SK-N-DZ (cell line): Measurements from ENCODE around the gene CSAD.
"Not testable (repeated sequence)": the region's sequence is repeated elsewhere in the genome, so short reads cannot be mapped to it uniquely, and the experiment has no call there.

Experiments
- DNase-seq: peaks from one replicate; pipeline ENCODE4 v3.0.0-alpha.2; 2015; ENCODE audit warnings: low spot score

Gene CSAD

DNA sequence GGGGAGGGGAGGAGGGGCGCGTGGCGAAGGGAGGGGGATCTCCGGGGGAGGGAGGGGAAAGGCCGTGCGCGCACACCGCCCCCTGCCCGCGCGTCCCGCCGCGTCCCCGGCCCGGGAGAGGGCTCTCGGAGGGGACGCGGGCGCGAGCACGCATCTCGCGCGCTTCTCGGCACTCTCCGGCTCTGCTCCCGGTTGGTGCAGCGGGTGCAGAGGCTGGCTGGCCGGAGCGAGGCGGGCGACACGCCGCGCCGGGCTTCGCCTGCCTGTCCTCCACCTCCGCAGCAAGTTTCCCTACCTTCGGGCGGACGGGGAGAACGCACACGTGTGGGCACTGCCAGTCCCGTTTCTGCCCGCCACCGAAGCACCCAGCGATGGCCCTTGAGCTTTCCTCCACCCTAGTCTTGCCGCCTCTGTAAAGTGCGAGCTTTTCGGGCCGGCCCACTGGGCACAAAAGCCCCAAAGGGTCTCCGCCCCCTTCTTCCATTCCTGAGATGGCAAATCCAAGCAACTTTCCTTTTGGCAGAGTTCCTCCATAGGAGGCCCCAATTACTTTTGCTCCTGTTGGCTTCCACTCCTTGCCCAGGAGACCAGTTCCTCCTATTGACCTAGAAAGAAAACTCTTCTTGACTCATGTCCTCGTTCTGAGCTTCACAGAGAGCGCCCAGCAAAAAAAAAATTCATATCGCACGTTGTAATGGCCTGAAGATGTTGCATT is 363 bp upstream of the CSAD start:
- DNase-seq: peak; percentile 83

DNA sequence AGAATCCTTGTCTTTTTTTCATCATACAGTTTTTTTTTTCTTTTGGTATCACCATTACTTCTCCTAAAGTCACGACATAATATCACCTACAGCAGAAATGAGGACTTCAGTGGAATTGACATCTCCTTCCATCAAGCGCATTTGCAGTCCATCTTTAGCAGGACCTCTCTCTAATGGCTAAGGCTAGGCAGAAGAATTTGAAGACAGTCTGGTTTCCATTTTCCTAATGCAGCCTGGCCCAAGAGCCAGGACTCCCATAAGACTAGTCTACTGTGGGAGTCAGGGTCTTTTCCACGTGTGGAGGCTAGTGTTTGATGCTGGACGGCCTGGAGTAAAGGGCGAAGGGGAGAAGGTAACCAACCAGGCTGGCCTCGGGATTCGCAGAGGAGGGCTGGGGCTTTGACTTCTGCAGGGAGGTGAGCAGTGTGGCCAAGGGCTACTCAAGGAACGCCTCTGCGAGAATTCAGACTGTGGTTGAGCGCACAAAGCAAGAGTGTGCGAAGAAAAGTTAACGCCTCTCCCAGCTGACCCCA is 972 bp downstream of the CSAD start:
- no peak for DNase-seq

DNA sequence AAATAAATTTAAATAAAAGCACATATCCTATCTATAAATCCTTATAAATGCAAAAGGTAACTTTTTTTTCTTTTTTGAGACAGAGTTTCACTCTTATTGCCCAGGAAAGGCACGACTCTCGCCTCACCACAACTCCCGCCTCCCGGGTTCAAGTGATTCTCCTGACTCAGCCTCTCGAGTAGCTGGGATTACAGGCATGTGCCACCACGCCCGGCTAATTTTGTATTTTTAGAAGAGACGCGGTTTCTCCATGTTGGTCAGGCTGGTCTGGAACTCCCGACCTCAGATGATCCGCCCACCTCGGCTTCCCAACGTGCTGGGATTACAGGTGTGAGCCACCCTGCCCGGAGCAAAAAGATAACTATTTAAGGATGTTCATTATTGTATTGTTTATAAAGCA is 1.9 kb downstream of the CSAD start:
- DNase-seq: not testable (repeated sequence)

DNA sequence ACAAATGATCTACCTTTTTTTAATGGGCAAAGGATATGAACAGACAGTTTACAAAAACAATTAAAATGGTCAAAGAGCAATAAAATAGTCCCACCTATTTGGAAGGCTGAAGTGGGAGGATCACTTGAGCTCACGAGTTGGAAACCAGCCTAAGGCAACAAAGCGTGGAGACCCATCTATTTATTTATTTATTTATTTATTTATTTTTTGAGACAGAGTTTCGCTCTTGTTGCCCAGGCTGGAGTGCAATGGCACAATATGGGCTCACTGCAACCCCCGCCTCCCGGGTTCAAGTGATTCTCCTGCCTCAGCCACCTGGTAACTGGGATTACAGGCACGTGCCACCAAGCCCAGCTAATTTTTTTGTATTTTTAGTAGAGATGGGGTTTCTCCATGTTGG is 3.3 kb downstream of the CSAD start:
- not testable (repeated sequence) for DNase-seq

DNA sequence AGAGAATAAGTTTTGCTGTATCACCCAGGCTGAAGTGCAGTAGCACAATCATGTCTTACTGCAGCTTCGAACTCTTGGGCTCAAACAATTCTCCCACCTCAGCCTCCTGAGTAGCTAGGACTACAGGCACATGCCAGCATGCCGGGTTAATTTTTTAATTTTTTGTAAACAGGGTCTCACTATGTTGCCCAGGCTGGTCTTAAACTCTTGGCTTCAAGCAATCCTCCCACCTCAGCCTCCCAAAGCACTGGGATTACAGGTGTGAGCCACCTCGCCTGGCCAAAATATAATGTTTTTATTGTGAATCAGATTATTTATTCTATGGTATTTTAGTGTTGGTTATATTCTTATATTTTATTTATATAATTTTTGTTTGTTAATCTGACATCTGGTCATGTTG is 4.0 kb downstream of the CSAD start:
- no peak for DNase-seq

DNA sequence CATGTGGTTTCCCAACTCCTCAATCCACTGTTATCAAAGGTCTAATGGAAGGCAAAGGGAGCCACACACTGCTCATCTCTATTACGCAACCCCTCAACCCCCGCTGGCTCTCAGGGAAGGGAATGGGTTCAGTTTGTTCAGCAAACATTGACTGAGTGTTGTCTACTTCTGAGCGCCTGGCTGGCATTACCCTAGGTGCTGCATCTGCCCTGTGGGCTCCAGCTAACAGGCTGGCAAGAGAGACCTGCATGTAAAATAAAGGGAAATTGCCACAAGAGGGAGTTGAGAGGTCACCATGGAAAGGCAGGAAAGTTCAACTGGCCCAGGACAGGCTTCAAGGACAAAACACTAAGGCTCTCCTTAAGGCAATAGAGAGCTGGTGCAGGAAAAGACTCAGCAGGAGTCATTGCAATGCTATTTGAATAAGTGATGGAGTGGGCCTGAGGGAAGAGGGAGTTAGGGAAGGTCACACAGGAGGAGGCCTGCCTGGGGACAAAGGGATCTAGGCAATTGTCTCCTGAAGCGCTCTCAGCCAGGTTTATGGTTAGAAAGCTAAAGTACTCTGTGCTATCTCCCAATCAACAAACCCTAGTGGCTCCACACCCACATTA is 5.7 kb downstream of the CSAD start:
- no peak for DNase-seq

DNA sequence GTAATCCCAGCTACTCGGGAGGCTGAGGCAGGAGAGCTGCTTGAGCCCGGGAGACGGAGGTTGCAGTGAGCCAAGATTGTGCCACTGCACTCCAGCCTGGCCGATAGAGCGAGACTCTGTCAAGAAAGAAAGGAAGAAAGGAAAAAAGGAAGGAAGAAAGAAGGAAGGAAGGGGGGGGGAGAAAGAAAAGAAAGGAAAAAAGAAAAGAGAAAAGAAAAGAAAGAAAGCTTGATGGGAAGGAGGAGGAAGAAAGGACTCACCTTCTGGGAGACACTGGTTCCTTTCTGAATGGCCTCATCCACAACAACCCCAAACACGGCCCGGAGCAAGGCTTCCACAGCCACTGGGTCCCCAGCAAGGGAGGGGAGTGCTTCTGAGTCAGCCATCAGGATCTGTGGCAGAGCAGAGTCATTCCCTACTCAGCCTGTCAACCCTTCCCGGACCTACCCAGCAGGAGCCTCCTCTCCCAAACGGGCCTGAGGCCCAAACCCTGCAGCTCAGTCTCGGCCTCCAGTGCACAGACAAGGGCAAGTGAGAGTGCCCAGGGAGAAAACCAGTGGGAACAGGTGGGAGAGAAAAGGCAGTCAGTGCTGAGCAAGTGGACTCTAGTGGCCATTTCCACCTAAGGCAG is 7.5 kb downstream of the CSAD start:
- no peak for DNase-seq

DNA sequence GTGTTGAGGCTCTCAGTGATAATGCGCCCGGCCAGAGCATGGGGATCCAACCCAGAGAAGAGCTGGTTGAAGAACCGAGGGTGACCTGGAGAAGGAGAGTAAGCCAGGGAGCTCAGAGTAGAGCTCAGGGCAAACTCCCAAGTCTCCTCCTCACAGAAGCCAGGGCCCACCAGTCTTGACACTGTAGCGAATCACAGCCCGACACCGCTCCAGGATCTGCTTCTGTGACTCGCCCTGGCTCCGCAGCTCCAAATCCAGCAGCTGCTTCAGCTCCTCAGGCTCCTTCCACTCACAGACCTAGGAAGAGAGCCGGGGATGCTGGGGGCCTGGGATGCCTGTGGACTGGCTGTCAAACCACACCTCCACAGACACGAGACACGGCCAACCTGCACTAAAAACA is 8.4 kb downstream of the CSAD start:
- DNase-seq: no peak

DNA sequence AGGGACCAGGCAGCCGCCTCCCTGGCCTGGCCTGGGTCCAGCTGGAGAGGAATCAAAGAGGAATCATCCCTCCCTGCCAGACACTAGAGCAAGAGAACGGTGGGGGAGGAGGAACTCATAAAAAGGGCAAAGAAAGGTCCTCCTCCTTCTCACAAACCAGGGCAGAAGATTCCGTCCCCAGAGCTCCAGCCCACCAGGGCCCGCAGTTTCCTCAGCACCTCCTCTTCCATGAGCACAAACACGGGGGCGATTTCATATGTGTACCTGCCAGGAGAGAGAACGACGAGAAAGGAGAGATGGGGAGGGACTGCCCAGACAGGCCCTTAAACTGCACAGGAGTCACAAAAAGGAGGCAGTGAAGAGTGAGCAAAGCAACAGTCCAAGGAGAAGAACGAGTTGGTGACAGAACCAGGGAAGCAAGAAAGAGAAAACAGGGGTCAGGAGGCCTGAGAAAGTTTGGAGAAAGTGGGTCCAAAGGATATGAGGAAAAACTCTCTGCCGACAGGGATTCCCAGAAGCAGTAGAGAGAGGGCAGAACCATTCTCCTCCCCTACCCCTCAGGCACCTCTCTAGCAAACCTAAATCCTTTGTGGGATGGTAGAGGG is 8.9 kb downstream of the CSAD start:
- DNase-seq: no peak

DNA sequence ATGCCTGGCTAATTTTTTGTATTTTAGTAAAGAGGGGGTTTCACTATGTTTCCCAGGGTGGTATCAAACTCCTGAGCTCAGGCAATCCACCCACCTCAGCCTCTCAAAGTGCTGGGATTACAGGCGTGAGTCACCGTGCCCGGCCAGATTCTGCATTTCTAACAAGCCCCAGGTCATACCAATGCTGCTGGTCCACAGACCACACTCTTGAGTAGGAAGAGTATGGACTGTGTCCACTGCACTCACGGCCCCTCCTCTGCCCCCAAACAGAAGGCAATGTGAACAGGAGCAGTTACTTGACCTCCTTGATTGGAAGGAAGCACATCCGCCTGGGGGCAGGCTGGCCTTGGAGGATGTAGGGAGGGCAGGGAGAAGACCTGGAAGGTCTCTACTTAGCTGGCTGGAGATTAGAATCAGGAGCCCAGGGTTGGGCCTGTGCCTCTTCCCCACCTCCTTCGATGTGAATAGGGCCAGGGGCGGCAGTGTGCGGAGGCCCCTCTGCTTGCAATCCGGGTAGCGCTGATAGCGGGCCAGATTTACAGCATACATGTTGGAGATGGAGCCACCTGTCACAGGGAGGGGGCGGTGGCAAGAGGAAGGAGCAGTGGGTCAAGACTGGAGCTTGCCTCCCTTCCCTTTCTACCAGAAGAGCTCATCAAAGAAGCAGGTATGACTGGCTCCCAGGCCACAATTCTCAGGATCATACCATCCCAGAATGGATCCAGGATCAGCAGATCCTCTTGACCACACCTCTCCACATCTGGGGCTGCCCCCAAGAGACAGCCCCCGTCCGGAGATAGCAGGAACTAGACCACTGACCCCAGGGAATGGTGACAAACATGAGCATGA is 9.6 kb downstream of the CSAD start:
- DNase-seq: peak; percentile 37

DNA sequence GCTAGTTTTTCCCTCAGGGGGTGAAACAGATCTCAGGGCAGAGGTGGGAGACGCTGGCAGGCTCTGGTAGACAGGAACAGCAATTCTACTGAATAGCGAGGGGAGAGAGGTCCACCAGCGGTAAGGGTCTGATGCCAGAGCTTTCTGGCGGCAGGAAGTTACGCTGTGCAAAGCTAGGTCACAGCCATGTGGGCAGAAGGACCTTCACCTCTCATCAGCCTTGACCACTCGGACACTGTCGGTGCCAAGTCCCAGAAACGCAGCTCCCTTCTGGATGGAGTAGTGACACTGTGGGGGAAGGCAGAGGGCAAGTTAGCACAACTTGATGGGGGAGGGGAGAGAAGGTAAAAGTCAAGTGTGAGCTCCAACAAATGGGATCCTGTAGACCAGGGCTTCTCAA is 10.5 kb downstream of the CSAD start:
- no peak for DNase-seq

DNA sequence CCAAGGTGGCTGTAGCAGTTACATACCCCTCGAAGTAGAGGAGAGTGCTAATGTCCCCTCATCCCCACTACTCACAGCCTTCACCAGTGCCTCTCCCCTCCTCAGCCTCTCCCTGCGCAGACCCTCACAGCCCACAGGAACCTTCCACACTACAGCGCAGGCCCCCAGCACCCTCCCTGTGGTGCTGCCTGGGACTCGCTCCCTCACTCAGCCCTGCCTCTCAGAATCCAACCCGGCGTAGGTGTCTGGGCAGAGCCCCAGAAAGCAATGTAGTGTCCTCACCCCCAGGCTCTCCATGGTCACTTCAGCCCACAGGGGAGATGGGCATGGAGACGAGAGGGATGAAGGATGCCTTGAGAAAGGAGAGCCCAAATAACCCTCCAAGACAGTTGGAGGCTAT is 11.1 kb downstream of the CSAD start:
- DNase-seq: no peak

DNA sequence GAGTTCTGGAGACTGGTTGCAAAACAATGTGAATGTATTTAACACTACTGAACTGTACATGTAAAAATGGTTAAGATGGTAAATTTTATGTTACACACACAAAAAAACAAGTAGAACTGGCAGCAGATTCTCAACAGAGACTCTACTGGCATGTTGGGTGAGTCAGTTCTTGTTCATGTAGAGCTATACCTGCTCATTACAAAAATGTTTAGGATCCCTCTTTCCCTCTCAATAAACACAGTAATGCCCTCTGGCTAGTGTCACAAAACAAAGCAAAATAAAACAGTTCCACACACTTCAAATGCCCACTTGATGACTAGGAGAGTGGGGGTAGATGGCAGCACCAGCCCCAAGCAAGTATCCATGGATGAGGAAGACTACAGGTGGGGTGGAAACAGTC is 13.9 kb downstream of the CSAD start:
- DNase-seq: no peak

DNA sequence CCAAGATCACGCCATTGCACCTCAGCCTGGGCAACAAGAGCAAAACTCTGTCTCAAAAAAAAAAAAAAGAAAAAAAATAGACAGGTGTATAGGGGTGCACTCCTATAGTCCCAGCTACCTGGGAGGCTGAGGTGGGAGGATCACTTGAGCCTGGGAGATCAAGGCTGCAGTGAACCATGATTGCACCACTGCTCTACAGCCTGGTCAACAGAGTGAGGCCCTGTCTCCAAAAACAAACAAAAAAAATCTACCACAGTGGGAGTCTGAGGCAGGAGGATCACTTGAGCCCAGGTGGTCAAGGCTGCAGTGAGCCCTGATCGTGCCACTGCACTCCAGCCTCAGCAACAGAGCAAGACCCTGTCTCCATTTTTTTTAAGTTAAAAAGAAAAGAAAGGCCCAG is 17.7 kb downstream of the CSAD start:
- not testable (repeated sequence) for DNase-seq

DNA sequence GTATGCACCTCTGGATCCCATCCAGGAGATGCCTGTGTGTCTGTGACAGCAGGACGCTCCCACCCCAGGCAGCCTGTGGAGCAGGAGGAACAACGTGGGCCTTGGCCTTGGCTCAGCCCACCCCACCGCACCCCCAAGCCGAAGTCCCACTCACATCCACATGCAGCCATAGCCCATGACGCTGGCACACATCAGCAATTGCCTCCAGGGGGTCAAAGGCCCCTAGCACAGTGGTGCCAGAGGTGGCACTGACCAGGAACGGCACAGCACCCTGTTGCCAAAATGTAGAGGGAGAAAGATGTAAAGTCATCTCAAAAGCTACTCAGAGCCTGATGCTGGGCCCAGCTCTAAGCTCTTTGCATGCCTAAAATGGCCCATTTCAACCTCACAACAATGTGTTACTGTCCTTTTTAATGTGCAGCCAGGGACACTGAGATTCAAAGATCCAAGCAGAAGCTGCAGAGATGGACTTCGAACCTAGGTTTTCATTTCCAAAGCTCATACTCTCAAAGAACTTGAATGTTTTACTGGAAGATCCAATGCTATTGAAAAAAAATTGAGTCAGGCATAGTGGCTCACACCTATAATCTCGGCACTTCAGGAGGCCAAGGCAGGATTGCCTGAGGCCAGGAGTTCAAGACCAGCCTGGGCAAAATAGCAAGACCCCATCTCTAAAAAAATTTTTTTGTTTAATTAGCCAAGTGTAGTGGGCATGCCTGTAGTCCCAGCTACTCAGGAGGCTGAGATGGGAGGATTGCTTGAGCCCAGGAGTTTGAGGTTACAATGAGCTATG is 19.4 kb downstream of the CSAD start:
- no peak for DNase-seq

DNA sequence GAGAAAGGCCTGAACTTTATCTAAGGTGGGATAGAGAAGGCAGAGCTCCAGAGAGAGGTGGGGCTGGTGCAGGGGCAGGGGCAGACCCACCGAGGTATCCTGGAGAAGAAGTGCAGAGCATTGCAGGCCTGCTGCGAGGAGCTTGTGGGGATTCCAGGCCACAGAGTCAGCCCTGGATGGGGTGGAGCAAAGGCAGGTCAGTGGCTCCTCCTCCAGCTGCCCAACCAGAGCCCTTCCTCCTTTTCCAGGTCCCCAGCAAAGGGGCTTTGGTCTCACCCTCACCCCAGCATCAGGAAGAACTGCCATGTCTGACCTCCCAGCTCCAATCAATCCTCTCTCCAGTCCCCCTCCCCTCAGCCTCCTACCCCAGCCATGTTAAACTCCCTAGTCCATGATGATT is 20.1 kb downstream of the CSAD start:
- DNase-seq: no peak

DNA sequence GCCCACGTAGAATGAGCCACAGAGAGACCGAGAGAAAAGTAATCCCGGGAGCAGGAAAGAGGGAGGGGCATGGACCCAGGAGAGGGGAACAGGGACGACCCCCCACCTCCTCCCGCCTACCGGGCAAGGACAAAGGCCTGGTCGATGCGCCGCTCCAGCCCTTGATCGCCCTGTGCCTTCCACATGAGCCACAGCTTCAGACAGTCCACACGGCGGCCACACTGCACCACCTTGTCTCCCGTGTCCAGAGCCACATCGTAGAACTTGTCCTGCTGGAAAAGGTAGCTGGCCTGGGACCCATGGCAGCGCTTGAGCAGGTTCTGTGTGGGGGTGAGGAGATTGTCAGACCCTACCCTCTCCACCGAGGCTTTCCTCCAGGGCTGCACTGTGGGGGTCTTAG is 20.7 kb downstream of the CSAD start:
- DNase-seq: no peak

DNA sequence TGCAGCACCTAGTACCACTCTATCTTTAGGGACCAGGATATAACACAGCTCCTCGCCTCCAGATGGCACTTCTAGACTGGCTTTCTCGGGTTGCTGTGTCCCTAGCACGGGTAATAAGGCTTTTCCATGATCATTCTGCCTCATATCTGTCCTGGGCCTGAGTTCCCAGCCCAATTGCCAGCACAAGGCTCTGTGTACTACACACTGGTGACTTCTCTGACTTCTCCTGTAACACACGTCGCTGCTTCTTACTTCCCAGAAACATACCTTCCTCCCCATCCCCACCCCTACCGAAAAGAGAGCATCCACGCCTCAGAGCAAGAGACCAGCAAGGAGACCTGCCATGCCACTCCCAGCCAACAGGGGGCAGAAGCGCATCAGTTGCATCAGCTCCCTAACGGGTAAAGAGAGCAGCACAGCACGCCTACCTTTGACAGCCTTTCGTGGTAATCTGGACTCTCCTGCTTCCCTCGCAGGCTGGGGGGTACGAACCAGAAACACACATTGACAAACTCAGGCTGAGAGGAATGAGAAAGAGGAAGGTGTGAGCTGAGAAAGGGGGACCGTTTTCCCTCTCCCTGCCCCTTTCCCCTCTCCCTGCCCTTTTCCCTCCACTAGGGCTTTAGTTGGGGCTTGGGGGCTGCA is 21.4 kb downstream of the CSAD start:
- DNase-seq: peak; percentile 79

DNA sequence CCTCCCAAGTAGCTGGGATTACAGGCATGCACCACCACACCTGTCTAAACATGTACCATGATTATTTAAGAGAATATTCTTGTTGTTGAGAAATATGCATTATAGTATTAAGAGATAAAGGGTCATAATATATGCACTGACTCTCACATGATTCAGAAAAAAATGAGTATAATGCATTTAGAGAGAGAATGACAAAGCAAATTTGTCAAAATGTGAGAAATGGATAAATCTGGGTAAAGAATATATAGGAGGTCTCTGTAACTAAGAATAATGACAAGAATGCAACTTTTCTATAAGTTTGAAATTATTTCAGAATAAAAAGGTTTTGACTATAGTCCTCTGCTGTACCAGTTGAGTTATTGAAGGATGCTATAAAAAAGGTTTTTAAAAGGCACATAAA is 28.3 kb downstream of the CSAD start:
- no peak for DNase-seq

DNA sequence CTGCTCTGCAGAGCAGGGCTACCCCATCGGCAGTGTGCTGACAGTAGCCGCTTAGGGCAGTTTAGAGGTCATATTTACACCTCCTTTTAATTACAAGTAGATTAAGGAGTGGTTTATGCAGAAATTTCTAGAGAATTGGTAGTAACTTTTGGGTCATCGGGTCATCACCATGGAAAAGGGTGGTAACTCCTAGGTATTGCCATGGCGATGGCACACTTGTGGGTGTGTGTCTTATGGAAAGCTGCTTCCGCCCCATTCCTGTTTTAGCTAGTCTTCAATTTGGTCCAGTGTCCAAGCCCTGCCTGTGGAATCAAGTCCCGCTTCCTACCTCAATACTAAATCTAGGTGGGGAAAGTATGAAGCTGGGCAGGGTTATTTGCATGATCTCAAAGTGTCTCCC is 29.7 kb downstream of the CSAD start:
- no peak for DNase-seq
